GM12878 (cell line): Measurements from ENCODE around the gene RPL27A. TPM values are rescaled to one million over a fixed set of nuclear protein-coding genes. Genes with fewer than 3 reads are reported as not detected.

ENCODE experiments used
- RUNX3 ChIP-seq: IDR thresholded peaks from 2 replicates; pipeline ENCODE4 v1.6.1; 2012; ENCODE audit warnings: low read length, inconsistent platforms
- TAF1 ChIP-seq: IDR thresholded peaks from 2 replicates; pipeline ENCODE4 v1.6.1; 2011; ENCODE audit warnings: mild to moderate bottlenecking, low read depth, low read length, borderline replicate concordance
- polyA plus RNA-seq, 11 experiments: library from polyadenylated mRNA; depleted of rRNA in 4 of 11; unstranded in 6 of 11; stranded (reverse) in 5 of 11; fragments of >200 nt; fragmentation: Nextera tagmentation in 4 of 11; fragmentation: Illumina TruSeq in 1 of 11; extraction: Ambion mirVana in 4 of 11; extraction: Trizol in 1 of 11; gene quantifications; 1 replicate in 1 of 11; 2 replicates in 10 of 11; pipeline versions ENCODE4 v1.2.1 to v1.2.3, GENCODE V29; 2011 to 2016; ENCODE audit warnings: inconsistent platforms in 2 of 11, missing spikeins in 2 of 11, low read depth in 1 of 11
- total RNA-seq, 4 experiments: library from RNA; depleted of rRNA in 3 of 4; stranded (reverse); fragments of >200 nt in 3 of 4; fragmentation: Illumina TruSeq in 1 of 4; extraction: Trizol in 1 of 4; gene quantifications; 2 replicates each; pipeline versions ENCODE4 v1.2.1 to v1.2.3, GENCODE V29; 2013 to 2021
- TF ChIP-seq, protein P1 (sequence below): fragments of 450-650 bp; IDR thresholded peaks from 2 replicates; pipeline ENCODE4 v1.6.1; 2018; ENCODE audit warnings: mild to moderate bottlenecking, low read depth, moderate library complexity; ENCODE audit not compliant: partially characterized antibody
- TF ChIP-seq, protein P2 (sequence below): fragments of 450-650 bp; IDR thresholded peaks from 2 replicates; pipeline ENCODE4 v1.6.1; 2016; ENCODE audit warnings: mild to moderate bottlenecking, moderate library complexity, borderline replicate concordance

The RPL27A gene
- total and polyA plus RNA-seq, 10 of the 15 experiments (the other 5 are each of a cell fraction or from before 2014, with no cell fraction given) = 978 to 4,776 (median 1,959) TPM

DNA sequence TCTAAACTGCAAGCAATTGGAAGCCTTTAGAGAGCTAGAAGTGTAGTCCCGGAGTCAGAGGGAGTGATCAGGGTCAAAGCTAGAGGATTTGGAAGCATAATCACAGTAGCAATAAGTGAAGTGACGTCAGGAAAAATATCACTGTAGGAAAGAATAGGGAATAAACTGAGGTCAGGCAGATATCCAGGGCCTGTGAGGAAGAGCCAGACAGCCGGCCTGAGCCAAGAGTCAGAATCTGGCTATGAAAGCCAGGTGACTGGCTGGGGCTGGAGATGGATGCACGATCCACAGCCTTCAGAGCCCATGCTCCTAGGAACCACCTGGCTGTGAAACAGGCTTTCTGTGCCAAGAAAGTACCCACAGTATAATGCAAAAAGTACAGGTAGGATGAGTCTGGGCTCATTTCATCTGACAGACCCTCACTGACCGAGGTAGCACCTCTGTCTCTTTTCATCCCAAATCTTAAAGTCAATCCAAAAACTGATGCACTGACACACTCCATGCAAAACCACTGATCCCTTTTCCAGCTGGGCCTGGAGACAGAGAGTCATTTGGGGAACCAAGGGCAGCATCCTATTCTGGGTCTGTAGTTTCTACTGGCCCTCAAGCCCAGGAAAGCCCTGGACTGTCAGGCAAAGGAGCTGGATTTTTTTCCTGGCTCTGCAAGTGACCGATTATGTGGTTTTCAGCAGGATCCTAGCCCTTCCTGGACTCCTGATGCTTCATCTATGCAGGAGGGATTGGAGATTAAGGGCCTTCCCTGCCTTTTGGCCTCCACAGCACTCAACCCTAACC lies 21.4 kb upstream of the RPL27A start (continued):
- TF ChIP-seq, protein P1, sequence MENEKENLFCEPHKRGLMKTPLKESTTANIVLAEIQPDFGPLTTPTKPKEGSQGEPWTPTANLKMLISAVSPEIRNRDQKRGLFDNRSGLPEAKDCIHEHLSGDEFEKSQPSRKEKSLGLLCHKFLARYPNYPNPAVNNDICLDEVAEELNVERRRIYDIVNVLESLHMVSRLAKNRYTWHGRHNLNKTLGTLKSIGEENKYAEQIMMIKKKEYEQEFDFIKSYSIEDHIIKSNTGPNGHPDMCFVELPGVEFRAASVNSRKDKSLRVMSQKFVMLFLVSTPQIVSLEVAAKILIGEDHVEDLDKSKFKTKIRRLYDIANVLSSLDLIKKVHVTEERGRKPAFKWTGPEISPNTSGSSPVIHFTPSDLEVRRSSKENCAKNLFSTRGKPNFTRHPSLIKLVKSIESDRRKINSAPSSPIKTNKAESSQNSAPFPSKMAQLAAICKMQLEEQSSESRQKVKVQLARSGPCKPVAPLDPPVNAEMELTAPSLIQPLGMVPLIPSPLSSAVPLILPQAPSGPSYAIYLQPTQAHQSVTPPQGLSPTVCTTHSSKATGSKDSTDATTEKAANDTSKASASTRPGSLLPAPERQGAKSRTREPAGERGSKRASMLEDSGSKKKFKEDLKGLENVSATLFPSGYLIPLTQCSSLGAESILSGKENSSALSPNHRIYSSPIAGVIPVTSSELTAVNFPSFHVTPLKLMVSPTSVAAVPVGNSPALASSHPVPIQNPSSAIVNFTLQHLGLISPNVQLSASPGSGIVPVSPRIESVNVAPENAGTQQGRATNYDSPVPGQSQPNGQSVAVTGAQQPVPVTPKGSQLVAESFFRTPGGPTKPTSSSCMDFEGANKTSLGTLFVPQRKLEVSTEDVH = no peak
- no peak for TF ChIP-seq RUNX3
- TF ChIP-seq, protein P2, sequence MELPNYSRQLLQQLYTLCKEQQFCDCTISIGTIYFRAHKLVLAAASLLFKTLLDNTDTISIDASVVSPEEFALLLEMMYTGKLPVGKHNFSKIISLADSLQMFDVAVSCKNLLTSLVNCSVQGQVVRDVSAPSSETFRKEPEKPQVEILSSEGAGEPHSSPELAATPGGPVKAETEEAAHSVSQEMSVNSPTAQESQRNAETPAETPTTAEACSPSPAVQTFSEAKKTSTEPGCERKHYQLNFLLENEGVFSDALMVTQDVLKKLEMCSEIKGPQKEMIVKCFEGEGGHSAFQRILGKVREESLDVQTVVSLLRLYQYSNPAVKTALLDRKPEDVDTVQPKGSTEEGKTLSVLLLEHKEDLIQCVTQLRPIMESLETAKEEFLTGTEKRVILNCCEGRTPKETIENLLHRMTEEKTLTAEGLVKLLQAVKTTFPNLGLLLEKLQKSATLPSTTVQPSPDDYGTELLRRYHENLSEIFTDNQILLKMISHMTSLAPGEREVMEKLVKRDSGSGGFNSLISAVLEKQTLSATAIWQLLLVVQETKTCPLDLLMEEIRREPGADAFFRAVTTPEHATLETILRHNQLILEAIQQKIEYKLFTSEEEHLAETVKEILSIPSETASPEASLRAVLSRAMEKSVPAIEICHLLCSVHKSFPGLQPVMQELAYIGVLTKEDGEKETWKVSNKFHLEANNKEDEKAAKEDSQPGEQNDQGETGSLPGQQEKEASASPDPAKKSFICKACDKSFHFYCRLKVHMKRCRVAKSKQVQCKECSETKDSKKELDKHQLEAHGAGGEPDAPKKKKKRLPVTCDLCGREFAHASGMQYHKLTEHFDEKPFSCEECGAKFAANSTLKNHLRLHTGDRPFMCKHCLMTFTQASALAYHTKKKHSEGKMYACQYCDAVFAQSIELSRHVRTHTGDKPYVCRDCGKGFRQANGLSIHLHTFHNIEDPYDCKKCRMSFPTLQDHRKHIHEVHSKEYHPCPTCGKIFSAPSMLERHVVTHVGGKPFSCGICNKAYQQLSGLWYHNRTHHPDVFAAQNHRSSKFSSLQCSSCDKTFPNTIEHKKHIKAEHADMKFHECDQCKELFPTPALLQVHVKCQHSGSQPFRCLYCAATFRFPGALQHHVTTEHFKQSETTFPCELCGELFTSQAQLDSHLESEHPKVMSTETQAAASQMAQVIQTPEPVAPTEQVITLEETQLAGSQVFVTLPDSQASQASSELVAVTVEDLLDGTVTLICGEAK = no peak
- TF ChIP-seq TAF1 = no peak
